Peyer's patch (tissue), 4 donors: ENCODE data around the gene FGF22. TPM values are rescaled to one million over a fixed set of nuclear protein-coding genes. Genes with fewer than 3 reads are reported as not detected.

ENCODE experiments used
- DNase-seq, 3 donors: peaks; one replicate each; pipeline ENCODE4 v3.0.0-alpha.2; 2017 to 2019
- H3K27ac ChIP-seq, 4 donors: fragments of 200-600 bp; sonication (generic); one replicate each; pipeline ENCODE4 v1.5.1; 2016 to 2019
- H3K27me3 ChIP-seq, 2 donors: fragments of 200-600 bp; sonication (generic); one replicate each; pipeline ENCODE4 v1.5.1; 2019
- H3K36me3 ChIP-seq, 3 donors: fragments of 200-600 bp; sonication (generic); one replicate each; pipeline ENCODE4 v1.5.1; 2016 to 2019
- H3K4me1 ChIP-seq, 4 donors: fragments of 200-600 bp; sonication (generic); one replicate each; pipeline ENCODE4 v1.5.1; 2016 to 2019
- H3K4me3 ChIP-seq, 4 donors: fragments of 200-600 bp; sonication (generic); 1 replicate in 3 of 4; 2 replicates in 1 of 4; pipeline ENCODE4 v1.5.1; 2016 to 2019; ENCODE audit warnings: mild to moderate bottlenecking in 1 of 4
- H3K9me3 ChIP-seq, 4 donors: fragments of 200-600 bp; sonication (generic); one replicate each; pipeline ENCODE4 v1.5.1; 2016 to 2019; ENCODE audit warnings: mild to moderate bottlenecking in 1 of 4
- POLR2A ChIP-seq, 2 donors: fragments of 450-650 bp; IDR thresholded peaks; one replicate each; pipeline ENCODE4 v1.5.1; 2017; ENCODE audit warnings: antibody characterized with exemption in 2 of 2, mild to moderate bottlenecking in 2 of 2, moderate library complexity in 2 of 2
- total RNA-seq, 4 donors: library from RNA; depleted of rRNA; stranded (reverse); fragments of >200 nt; gene quantifications; one replicate each; pipeline ENCODE4 v1.1.0, GENCODE V29; 2016
- TF ChIP-seq, protein P1 (sequence below), 6 experiments: fragments of 450-650 bp in 4 of 6; fragments of 200-600 bp in 2 of 6; sonication (generic) in 1 of 6; IDR thresholded peaks; one replicate each; pipeline ENCODE4 v1.5.1; 2017 to 2019; ENCODE audit warnings: antibody characterized with exemption in 6 of 6, mild to moderate bottlenecking in 3 of 6, moderate library complexity in 1 of 6

The FGF22 gene
- total RNA-seq, 4 donors from 2014 or later, result not detected

DNA sequence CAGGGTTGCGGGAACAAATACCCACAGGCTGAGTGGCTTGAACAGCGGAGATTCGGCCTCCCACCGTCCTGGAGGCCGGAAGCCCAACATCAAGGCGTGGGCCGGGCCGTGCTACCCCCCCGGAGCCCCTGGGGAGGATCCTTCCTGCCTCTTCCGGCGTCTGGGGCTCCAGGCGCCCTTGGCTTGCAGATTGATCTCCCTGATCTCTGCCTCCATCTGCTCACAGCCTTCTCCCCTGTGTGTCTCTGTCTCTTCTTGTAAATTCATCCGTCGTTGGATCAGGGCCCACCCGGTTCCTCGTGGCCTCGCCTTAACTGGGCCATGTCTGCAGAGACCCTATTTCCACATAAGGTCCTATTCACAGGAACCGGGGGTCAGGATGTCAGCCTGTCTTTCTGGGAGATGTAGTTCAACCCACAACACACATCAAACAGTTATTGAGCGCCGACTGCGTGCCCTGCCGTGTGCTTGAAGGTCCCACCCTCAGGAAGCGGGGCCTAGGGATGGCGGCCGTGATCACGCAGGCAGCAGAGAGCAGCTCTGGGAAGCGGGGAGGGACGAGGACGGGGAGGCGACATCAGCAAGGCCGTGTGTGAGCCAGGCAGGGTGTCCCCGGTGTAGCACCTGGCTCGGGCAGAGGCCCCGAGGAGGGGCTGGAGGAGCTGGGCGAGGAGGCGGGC, 28.7 kb upstream of the FGF22 start:
- TF ChIP-seq POLR2A (IDR thresholded peaks at IDR 0.05), result no peak
- TF ChIP-seq, protein P1, sequence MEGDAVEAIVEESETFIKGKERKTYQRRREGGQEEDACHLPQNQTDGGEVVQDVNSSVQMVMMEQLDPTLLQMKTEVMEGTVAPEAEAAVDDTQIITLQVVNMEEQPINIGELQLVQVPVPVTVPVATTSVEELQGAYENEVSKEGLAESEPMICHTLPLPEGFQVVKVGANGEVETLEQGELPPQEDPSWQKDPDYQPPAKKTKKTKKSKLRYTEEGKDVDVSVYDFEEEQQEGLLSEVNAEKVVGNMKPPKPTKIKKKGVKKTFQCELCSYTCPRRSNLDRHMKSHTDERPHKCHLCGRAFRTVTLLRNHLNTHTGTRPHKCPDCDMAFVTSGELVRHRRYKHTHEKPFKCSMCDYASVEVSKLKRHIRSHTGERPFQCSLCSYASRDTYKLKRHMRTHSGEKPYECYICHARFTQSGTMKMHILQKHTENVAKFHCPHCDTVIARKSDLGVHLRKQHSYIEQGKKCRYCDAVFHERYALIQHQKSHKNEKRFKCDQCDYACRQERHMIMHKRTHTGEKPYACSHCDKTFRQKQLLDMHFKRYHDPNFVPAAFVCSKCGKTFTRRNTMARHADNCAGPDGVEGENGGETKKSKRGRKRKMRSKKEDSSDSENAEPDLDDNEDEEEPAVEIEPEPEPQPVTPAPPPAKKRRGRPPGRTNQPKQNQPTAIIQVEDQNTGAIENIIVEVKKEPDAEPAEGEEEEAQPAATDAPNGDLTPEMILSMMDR (IDR thresholded peaks at IDR 0.05), result no peak
- H3K27ac ChIP-seq, result peak overlapping the region; percentile 47 to 79 (median 68)
- peak in 2 of 3 donors; percentile 72 to 82 for DNase-seq
- H3K36me3 ChIP-seq, result no peaks in the 10 kb centered on the region
- H3K27me3 ChIP-seq, result no peaks in the 10 kb centered on the region
- H3K9me3 ChIP-seq, result no peaks in the 10 kb centered on the region
- peak overlapping the region; percentile 21 to 50 (median 34) for H3K4me3 ChIP-seq
- H3K4me1 ChIP-seq, result peaks cover 0 to 18% (median 9%) of the 10 kb centered on the region in 4 donors

DNA sequence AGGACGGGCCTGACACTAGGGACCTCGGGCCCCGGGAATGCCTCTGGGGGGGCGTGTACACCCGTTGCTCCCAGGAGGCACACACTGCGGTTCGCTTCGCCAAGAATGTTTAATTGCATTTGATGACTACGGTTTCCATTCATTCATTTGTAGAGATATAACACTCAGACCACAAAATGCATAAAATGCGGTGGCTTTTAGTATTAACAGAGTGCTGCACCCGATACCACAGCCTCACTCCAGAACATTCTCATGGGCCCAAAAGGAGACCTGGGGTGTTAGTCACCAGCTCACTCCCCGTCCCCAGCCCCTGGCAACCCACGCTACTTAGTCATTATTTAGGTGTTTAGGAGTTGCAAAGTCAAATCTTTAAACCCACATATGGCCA, 28.2 kb upstream of the FGF22 start:
- Histone ChIP-seq H3K27ac (peak overlapping the region; percentile 47 to 79 (median 68)), H3K4me3 (peak overlapping the region in 1 of 4 donors; percentile 50), H3K4me1 (peaks cover 0 to 21% (median 9%) of the 10 kb centered on the region in 4 donors), H3K36me3 (no peaks in the 10 kb centered on the region), H3K27me3 (no peaks in the 10 kb centered on the region), H3K9me3 (no peaks in the 10 kb centered on the region)
- no peak for TF ChIP-seq POLR2A (IDR thresholded peaks at IDR 0.05)
- TF ChIP-seq, protein P1 (IDR thresholded peaks at IDR 0.05), result no peak
- DNase-seq, result no peak

DNA sequence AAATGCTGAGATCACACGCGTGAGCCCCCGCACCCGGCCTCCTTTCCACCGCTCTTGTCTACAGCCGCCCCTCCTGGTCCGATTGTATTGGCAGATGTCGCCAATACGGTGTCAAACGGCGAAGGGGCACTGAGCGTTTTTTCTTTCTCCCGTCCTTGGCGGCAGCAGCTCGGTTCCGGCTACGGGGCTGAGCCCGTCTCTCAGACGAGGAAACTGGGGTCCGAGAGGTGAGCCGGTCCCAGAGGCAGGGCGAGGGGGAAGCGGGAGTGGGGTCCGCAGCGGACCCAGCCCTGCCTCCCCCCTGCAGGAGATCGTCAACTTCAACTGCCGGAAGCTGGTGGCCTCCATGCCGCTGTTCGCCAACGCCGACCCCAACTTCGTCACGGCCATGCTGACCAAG, 26.7 kb upstream of the FGF22 start:
- no peak for TF ChIP-seq POLR2A (IDR thresholded peaks at IDR 0.05)
- TF ChIP-seq, protein P1 (IDR thresholded peaks at IDR 0.05), result no peak
- Histone ChIP-seq H3K36me3 (peaks cover 0 to 12% (median 0%) of the 10 kb centered on the region in 3 donors), H3K9me3 (no peaks in the 10 kb centered on the region), H3K4me3 (no peak overlapping the region), H3K4me1 (peaks cover 0 to 25% (median 9%) of the 10 kb centered on the region in 4 donors), H3K27me3 (no peaks in the 10 kb centered on the region), H3K27ac (no peak overlapping the region)
- DNase-seq, result no peak

DNA sequence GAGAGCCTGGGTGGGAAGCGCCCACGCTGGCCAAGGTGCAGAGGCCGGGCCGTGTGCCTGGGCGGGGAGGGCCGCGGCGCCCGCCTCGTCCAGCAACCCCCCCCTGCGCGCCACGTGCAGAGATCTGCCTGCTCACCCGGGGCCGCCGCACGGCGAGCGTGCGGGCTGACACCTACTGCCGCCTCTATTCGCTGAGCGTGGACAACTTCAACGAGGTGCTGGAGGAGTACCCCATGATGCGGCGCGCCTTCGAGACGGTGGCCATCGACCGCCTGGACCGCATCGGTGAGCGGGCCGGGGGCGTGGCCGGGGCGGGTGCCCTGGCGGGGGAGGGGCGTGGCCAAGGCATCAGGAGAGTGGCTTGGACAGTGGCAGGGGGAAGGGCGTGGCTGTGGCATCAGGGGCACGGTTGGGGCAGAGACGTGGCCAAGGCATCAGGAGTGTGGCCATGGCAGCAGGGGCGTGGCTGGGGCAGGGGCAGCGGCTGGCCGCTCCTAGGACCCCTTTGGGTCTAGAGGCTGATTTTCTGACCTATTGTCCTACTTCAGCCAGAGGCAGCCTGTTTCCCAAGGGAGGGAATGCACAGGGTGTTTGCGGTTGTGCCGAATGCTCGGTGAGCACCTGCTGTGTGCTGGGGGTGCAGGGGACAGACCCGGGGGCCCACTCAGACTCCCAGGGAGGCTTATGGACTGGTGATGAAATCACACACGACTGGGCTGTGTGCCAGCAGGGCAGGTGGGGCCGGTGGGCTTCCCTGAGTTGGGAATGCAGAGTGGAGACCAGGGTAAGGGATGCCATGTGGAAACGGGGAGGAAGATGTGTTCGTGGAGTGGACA, 25.7 kb upstream of the FGF22 start:
- H3K27ac ChIP-seq, result no peak overlapping the region
- no peak for DNase-seq
- TF ChIP-seq, protein P1 (IDR thresholded peaks at IDR 0.05), result no peak
- TF ChIP-seq POLR2A (IDR thresholded peaks at IDR 0.05), result no peak
- no peak overlapping the region for H3K4me3 ChIP-seq
- H3K4me1 ChIP-seq, result peaks cover 0 to 25% (median 9%) of the 10 kb centered on the region in 4 donors
- H3K27me3 ChIP-seq, result no peaks in the 10 kb centered on the region
- H3K36me3 ChIP-seq, result peaks cover 0 to 22% (median 0%) of the 10 kb centered on the region in 3 donors
- H3K9me3 ChIP-seq, result no peaks in the 10 kb centered on the region

DNA sequence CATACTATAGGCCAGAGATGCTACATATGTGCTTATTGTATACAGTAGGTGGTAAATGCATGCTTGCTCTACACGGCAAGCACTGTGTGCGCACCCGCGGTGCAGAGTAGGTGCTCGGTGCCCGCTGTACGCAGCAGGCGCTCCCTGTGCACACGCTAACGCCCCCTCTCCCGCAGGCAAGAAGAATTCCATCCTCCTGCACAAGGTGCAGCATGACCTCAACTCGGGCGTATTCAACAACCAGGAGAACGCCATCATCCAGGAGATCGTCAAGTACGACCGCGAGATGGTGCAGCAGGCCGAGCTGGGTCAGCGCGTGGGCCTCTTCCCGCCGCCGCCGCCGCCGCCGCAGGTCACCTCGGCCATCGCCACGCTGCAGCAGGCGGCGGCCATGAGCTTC, 24.1 kb upstream of the FGF22 start:
- Histone ChIP-seq H3K4me1 (peaks cover 0 to 18% (median 4%) of the 10 kb centered on the region in 4 donors), H3K36me3 (peaks cover 0 to 39% (median 0%) of the 10 kb centered on the region in 3 donors), H3K27ac (no peak overlapping the region), H3K27me3 (no peaks in the 10 kb centered on the region), H3K9me3 (no peaks in the 10 kb centered on the region), H3K4me3 (no peak overlapping the region)
- DNase-seq, result peak in 1 of 3 donors; percentile 66
- no peak for TF ChIP-seq POLR2A (IDR thresholded peaks at IDR 0.05)
- TF ChIP-seq, protein P1 (IDR thresholded peaks at IDR 0.05), result peak in 3 of 6 experiments; percentile 15 to 44 (median 18)
